GM23338 (cell line): ENCODE measurements around the gene APOM. TPM values are rescaled to one million over a fixed set of nuclear protein-coding genes. Genes with fewer than 3 reads are reported as not detected.

ENCODE experiments used
- ATAC-seq: fragments of 200-7000 bp; cut with Tn5 transposase; 3 replicates; pipeline ENCODE4 v1.9.1; 2020
- DNase-seq: peaks from one replicate; pipeline ENCODE4 v3.0.0-alpha.2; 2015; ENCODE audit warnings: low spot score
- H2AFZ ChIP-seq: fragments of 200-600 bp; sonication (generic); 2 replicates; pipeline ENCODE4 v1.8.0; 2016; ENCODE audit warnings: antibody characterized with exemption, mild to moderate bottlenecking, moderate library complexity
- H3F3A ChIP-seq: fragments of 200-600 bp; sonication (generic); replicated peaks from 2 replicates; pipeline ENCODE4 v1.8.0; 2017; ENCODE audit warnings: antibody characterized with exemption, mixed run types, low read depth
- H3K27ac ChIP-seq: fragments of 200-600 bp; sonication (generic); 2 replicates; pipeline ENCODE4 v1.6.1; 2016; ENCODE audit warnings: low read depth
- H3K27me3 ChIP-seq: fragments of 200-600 bp; sonication (generic); 2 replicates; pipeline ENCODE4 v1.8.0; 2016; ENCODE audit warnings: mild to moderate bottlenecking, mixed run types, moderate library complexity; ENCODE audit not compliant: insufficient read depth
- H3K36me3 ChIP-seq: fragments of 200-600 bp; sonication (generic); 2 replicates; pipeline ENCODE4 v1.8.0; 2016; ENCODE audit warnings: mild to moderate bottlenecking; ENCODE audit not compliant: insufficient read depth
- H3K4me1 ChIP-seq: fragments of 200-600 bp; sonication (generic); 2 replicates; pipeline ENCODE4 v1.8.0; 2016; ENCODE audit warnings: mild to moderate bottlenecking, moderate library complexity; ENCODE audit not compliant: insufficient read depth
- H3K4me2 ChIP-seq: fragments of 200-600 bp; sonication (generic); 2 replicates; pipeline ENCODE4 v1.7.1; 2017; ENCODE audit warnings: mixed run types
- H3K4me3 ChIP-seq: fragments of 200-600 bp; sonication (generic); 2 replicates; pipeline ENCODE4 v1.6.1; 2016; ENCODE audit warnings: mixed run types
- H3K79me2 ChIP-seq: fragments of 200-600 bp; sonication (generic); replicated peaks from 2 replicates; pipeline ENCODE4 v1.8.0; 2017; ENCODE audit warnings: mild to moderate bottlenecking; ENCODE audit not compliant: insufficient read depth
- H3K9me2 ChIP-seq: fragments of 200-600 bp; sonication (generic); 2 replicates; pipeline ENCODE4 v1.8.0; 2017; ENCODE audit not compliant: insufficient read depth
- H4K20me1 ChIP-seq: fragments of 200-600 bp; sonication (generic); replicated peaks from 2 replicates; pipeline ENCODE4 v1.8.0; 2017; ENCODE audit warnings: mild to moderate bottlenecking; ENCODE audit not compliant: insufficient read depth
- H3K27ac Mint-ChIP-seq: 2 replicates; pipeline ENCODE4 v1.8.0; 2020; ENCODE audit warnings: inconsistent platforms, mild to moderate bottlenecking, moderate library complexity, mixed read lengths
- H3K27me3 Mint-ChIP-seq: 3 replicates; pipeline ENCODE4 v1.8.0; 2022; ENCODE audit warnings: low read depth, mild to moderate bottlenecking, moderate library complexity, mixed read lengths, inconsistent platforms; ENCODE audit not compliant: insufficient read depth, poor library complexity
- H3K36me3 Mint-ChIP-seq: 3 replicates; pipeline ENCODE4 v1.8.0; 2021; ENCODE audit warnings: low read depth, mild to moderate bottlenecking, inconsistent platforms, moderate library complexity, mixed read lengths
- H3K4me1 Mint-ChIP-seq: 3 replicates; pipeline ENCODE4 v1.8.0; 2020; ENCODE audit warnings: mild to moderate bottlenecking, inconsistent platforms, mixed read lengths
- H3K4me3 Mint-ChIP-seq: 3 replicates; pipeline ENCODE4 v1.8.0; 2021; ENCODE audit warnings: moderate library complexity, mild to moderate bottlenecking, inconsistent platforms, mixed read lengths
- H3K9me3 Mint-ChIP-seq: 3 replicates; pipeline ENCODE4 v1.8.0; 2020; ENCODE audit warnings: moderate library complexity, mild to moderate bottlenecking, inconsistent platforms, mixed read lengths
- CREB1 ChIP-seq: fragments of 250-450 bp; sonication (Bioruptor Pico); IDR thresholded peaks from 2 replicates; pipeline ENCODE4 v1.5.0; 2020; ENCODE audit warnings: low read depth, mild to moderate bottlenecking, moderate library complexity
- CTCF ChIP-seq, 2 experiments: fragments of 200-600 bp in 1 of 2; sonication (generic) in 1 of 2; conservative IDR thresholded peaks; 2 replicates each; pipeline versions ENCODE4 v1.5.1 to v1.6.1; 2016 to 2017; ENCODE audit warnings: antibody characterized with exemption in 2 of 2, low read depth in 2 of 2, mild to moderate bottlenecking in 2 of 2, moderate library complexity in 1 of 2
- ETS1 ChIP-seq: IDR thresholded peaks from 2 replicates; pipeline ENCODE4 v1.6.1; 2016; ENCODE audit warnings: antibody characterized with exemption
- EZH2 ChIP-seq: fragments of 200-600 bp; sonication (generic); IDR thresholded peaks from one replicate; pipeline ENCODE4 v1.8.0; 2017; ENCODE audit warnings: antibody characterized with exemption, mild to moderate bottlenecking, low read depth; ENCODE audit not compliant: unreplicated experiment
- EZH2phosphoT487 ChIP-seq: fragments of 200-600 bp; sonication (generic); IDR thresholded peaks from one replicate; pipeline ENCODE4 v1.8.1; 2018; ENCODE audit warnings: antibody characterized with exemption; ENCODE audit not compliant: unreplicated experiment
- JUNB ChIP-seq: IDR thresholded peaks from one replicate; pipeline ENCODE4 v1.6.1; 2016; ENCODE audit warnings: antibody characterized with exemption; ENCODE audit not compliant: unreplicated experiment
- NANOG ChIP-seq: IDR thresholded peaks from 2 replicates; pipeline ENCODE4 v1.6.1; 2016; ENCODE audit warnings: antibody characterized with exemption, borderline replicate concordance
- POLR2AphosphoS5 ChIP-seq: IDR thresholded peaks from 2 replicates; pipeline ENCODE4 v1.6.1; 2016; ENCODE audit warnings: antibody characterized with exemption, low read depth
- REST ChIP-seq: IDR thresholded peaks from one replicate; pipeline ENCODE4 v1.6.1; 2018; ENCODE audit warnings: antibody characterized with exemption; ENCODE audit not compliant: unreplicated experiment
- STAT1 ChIP-seq: IDR thresholded peaks from one replicate; pipeline ENCODE4 v1.6.1; 2016; ENCODE audit warnings: antibody characterized with exemption; ENCODE audit not compliant: unreplicated experiment
- ZNF114 ChIP-seq: fragments of 250-450 bp; sonication (Bioruptor Pico); IDR thresholded peaks from 2 replicates; pipeline ENCODE4 v1.5.0; 2020; ENCODE audit warnings: mild to moderate bottlenecking, moderate library complexity
- ZNF331 ChIP-seq: fragments of 250-450 bp; sonication (Bioruptor Pico); IDR thresholded peaks from 2 replicates; pipeline ENCODE4 v1.5.0; 2020; ENCODE audit warnings: low read depth, mild to moderate bottlenecking, moderate library complexity
- ZNF462 ChIP-seq: fragments of 250-450 bp; sonication (Bioruptor Pico); IDR thresholded peaks from 2 replicates; pipeline ENCODE4 v1.5.0; 2020; ENCODE audit warnings: mild to moderate bottlenecking, moderate library complexity
- polyA plus RNA-seq: library from polyadenylated mRNA; unstranded; fragments of >200 nt; fragmentation: Nextera tagmentation; extraction: Ambion mirVana; gene quantifications from 2 replicates; pipeline ENCODE4 v1.2.1, GENCODE V29; 2016
- total RNA-seq: library from RNA; depleted of rRNA; stranded (reverse); fragments of >200 nt; shearing (Covaris generic); gene quantifications from 2 replicates; pipeline ENCODE4 v1.2.3, GENCODE V29; 2014

The APOM gene
- total and polyA plus RNA-seq, 2 experiments from 2014 or later, result 1.2 to 10.7 TPM

GRCh38 chr6:31676322-31676903 is 20.7 kb downstream of the APOM start:
- Mint-ChIP-seq H3K27me3 (peaks cover 28% of the 10 kb centered on the region), H3K27ac (no peak overlapping the region), H3K36me3 (peaks cover 19% of the 10 kb centered on the region), H3K4me1 (peaks cover 10% of the 10 kb centered on the region), H3K9me3 (no peaks in the 10 kb centered on the region; the same call in 2 of the 3 replicates), H3K4me3 (no peak overlapping the region; the same call in 2 of the 3 replicates)
- peaks cover 6% of the 10 kb centered on the region for H3K27me3 ChIP-seq
- no peaks in the 10 kb centered on the region for H3K79me2 ChIP-seq
- ATAC-seq (no peak), DNase-seq (no peak)
- no peaks in the 10 kb centered on the region; the same call in 1 of the 2 replicates for H4K20me1 ChIP-seq
- H3K4me3 ChIP-seq, result no peak overlapping the region
- no peaks in the 10 kb centered on the region for H3K9me2 ChIP-seq
- H3K4me2 ChIP-seq, result no peak overlapping the region
- H2AFZ ChIP-seq, result no peak overlapping the region
- H3K27ac ChIP-seq, result no peak overlapping the region
- TF ChIP-seq EZH2phosphoT487 (no peak), EZH2 (no peak), ZNF331 (no peak), CTCF (conservative IDR thresholded peaks at IDR 0.05; ENCODE audit: low read depth in 2 of 2) (no peak), STAT1 (no peak), POLR2AphosphoS5 (no peak), CREB1 (CRISPR knock-in tag) (no peak), JUNB (no peak), ETS1 (no peak), NANOG (no peak), ZNF462 (no peak), REST (no peak), ZNF114 (CRISPR knock-in tag) (no peak)
- H3K36me3 ChIP-seq, result peaks cover 1% of the 10 kb centered on the region; the same call in 1 of the 2 replicates
- H3F3A ChIP-seq, result peaks cover 5% of the 10 kb centered on the region; the same call in 1 of the 2 replicates
- no peaks in the 10 kb centered on the region for H3K4me1 ChIP-seq
